DOHH2 (cell line): ENCODE measurements around the gene ST6GALNAC6.

Source experiments
- H3F3A ChIP-seq: fragments of 200-600 bp; sonication (generic), shearing (Covaris generic); 2 replicates; pipeline ENCODE4 v1.6.0; 2016; ENCODE audit warnings: antibody characterized with exemption, mild to moderate bottlenecking; ENCODE audit not compliant: control insufficient read depth, insufficient read depth
- H3K27ac ChIP-seq: fragments of 200-600 bp; sonication (generic); 2 replicates; pipeline ENCODE4 v1.5.1; 2014; ENCODE audit warnings: low read depth, mild to moderate bottlenecking, low read length, moderate library complexity
- H3K27me3 ChIP-seq: fragments of 200-600 bp; sonication (generic); 2 replicates; pipeline ENCODE4 v1.6.1; 2014; ENCODE audit warnings: mild to moderate bottlenecking, low read length, mixed read lengths; ENCODE audit not compliant: control insufficient read depth
- H3K36me3 ChIP-seq: fragments of 200-600 bp; sonication (generic); 2 replicates; pipeline ENCODE4 v1.6.1; 2014; ENCODE audit warnings: mild to moderate bottlenecking, low read length, moderate library complexity, mixed read lengths; ENCODE audit not compliant: control insufficient read depth
- H3K4me1 ChIP-seq: fragments of 200-600 bp; sonication (generic); 2 replicates; pipeline ENCODE4 v1.6.1; 2014; ENCODE audit warnings: mild to moderate bottlenecking, low read length, mixed read lengths; ENCODE audit not compliant: control insufficient read depth
- H3K4me2 ChIP-seq: fragments of 200-600 bp; sonication (generic); 2 replicates; pipeline ENCODE4 v1.6.0; 2014; ENCODE audit warnings: mild to moderate bottlenecking, low read length, moderate library complexity
- H3K4me3 ChIP-seq: fragments of 200-600 bp; sonication (generic); 2 replicates; pipeline ENCODE4 v1.5.1; 2014; ENCODE audit warnings: mild to moderate bottlenecking, low read length, mixed read lengths
- H3K79me2 ChIP-seq: fragments of 200-600 bp; sonication (generic); 2 replicates; pipeline ENCODE4 v1.6.1; 2014; ENCODE audit warnings: mild to moderate bottlenecking, low read length, mixed read lengths; ENCODE audit not compliant: control insufficient read depth
- H3K9me2 ChIP-seq: fragments of 200-600 bp; sonication (generic); replicated peaks from 2 replicates; pipeline ENCODE4 v1.6.1; 2014; ENCODE audit warnings: mild to moderate bottlenecking, low read length, mixed read lengths; ENCODE audit not compliant: control insufficient read depth
- H3K9me3 ChIP-seq: fragments of 200-600 bp; sonication (generic); 2 replicates; pipeline ENCODE4 v1.6.1; 2014; ENCODE audit warnings: antibody characterized with exemption, low read length, mixed read lengths; ENCODE audit not compliant: control insufficient read depth, insufficient read depth
- H4K20me1 ChIP-seq: fragments of 200-600 bp; sonication (generic); 2 replicates; pipeline ENCODE4 v1.6.0; 2014; ENCODE audit warnings: low read depth, mild to moderate bottlenecking, antibody characterized with exemption, low read length, moderate library complexity; ENCODE audit not compliant: control insufficient read depth, insufficient read depth
- CTCF ChIP-seq: fragments of 200-600 bp; sonication (generic); IDR thresholded peaks from one replicate; pipeline ENCODE4 v1.5.1; 2014; ENCODE audit warnings: antibody characterized with exemption, mild to moderate bottlenecking, low read depth, low read length; ENCODE audit not compliant: poor library complexity, severe bottlenecking
- EZH2phosphoT487 ChIP-seq: fragments of 200-600 bp; sonication (generic); IDR thresholded peaks from 2 replicates; pipeline ENCODE4 v1.6.1; 2017; ENCODE audit warnings: borderline replicate concordance, mild to moderate bottlenecking, antibody characterized with exemption, low read length, moderate library complexity, mixed read lengths

ST6GALNAC6 gene

GRCh38 chr9:127927201-127927987 is 28.0 kb upstream of the ST6GALNAC6 start:
- Histone ChIP-seq H3K4me3 (peak overlapping the region; percentile 58), H3K27me3 (peaks cover 60% of the 10 kb centered on the region), H3K4me1 (peaks cover 35% of the 10 kb centered on the region), H3K79me2 (no peaks in the 10 kb centered on the region), H3K36me3 (no peaks in the 10 kb centered on the region), H3K4me2 (peak overlapping the region; percentile 54), H3K9me2 (no peaks in the 10 kb centered on the region), H3K27ac (no peak overlapping the region), H3F3A (peaks cover 11% of the 10 kb centered on the region), H4K20me1 (no peaks in the 10 kb centered on the region; the same call in 1 of the 2 replicates), H3K9me3 (no peaks in the 10 kb centered on the region)
- TF ChIP-seq EZH2phosphoT487 (no peak), CTCF (no peak)

DNA sequence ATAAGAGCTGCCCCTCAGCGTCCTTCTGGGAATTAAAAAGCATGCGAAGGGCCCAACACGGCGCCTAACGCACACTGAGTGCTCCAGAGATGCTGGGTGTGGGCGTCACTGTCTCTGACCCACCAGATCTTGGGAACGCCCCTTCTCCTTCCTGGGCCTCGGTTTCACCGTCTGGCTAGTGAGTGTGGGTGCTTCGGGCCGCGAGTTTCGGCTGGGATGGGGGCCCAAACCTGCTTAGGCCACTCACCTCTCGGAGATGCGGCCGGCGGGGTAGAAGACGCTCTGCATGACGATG is 27.4 kb upstream of the ST6GALNAC6 start:
- H3K27ac ChIP-seq = no peak overlapping the region
- TF ChIP-seq EZH2phosphoT487 (no peak), CTCF (no peak)
- H3F3A ChIP-seq = peaks cover 11% of the 10 kb centered on the region
- H3K27me3 ChIP-seq = peaks cover 65% of the 10 kb centered on the region
- H3K4me2 ChIP-seq = peak overlapping the region; percentile 54
- no peaks in the 10 kb centered on the region for H3K79me2 ChIP-seq
- H3K4me1 ChIP-seq = peaks cover 39% of the 10 kb centered on the region
- H3K9me2 ChIP-seq = no peaks in the 10 kb centered on the region
- peak overlapping the region; percentile 58 for H3K4me3 ChIP-seq
- no peaks in the 10 kb centered on the region; the same call in 1 of the 2 replicates for H4K20me1 ChIP-seq
- H3K9me3 ChIP-seq = no peaks in the 10 kb centered on the region
- H3K36me3 ChIP-seq = no peaks in the 10 kb centered on the region

GRCh38 chr9:127925959-127926905 is 26.8 kb upstream of the ST6GALNAC6 start:
- H3K27me3 ChIP-seq = peaks cover 67% of the 10 kb centered on the region
- peaks cover 11% of the 10 kb centered on the region for H3F3A ChIP-seq
- no peaks in the 10 kb centered on the region for H3K9me2 ChIP-seq
- no peaks in the 10 kb centered on the region for H3K36me3 ChIP-seq
- H3K27ac ChIP-seq = no peak overlapping the region
- peak overlapping the region; percentile 58 for H3K4me3 ChIP-seq
- no peaks in the 10 kb centered on the region; the same call in 1 of the 2 replicates for H4K20me1 ChIP-seq
- no peaks in the 10 kb centered on the region for H3K79me2 ChIP-seq
- H3K9me3 ChIP-seq = no peaks in the 10 kb centered on the region
- TF ChIP-seq EZH2phosphoT487 (no peak), CTCF (no peak)
- H3K4me1 ChIP-seq = peaks cover 41% of the 10 kb centered on the region
- peak overlapping the region; percentile 54 for H3K4me2 ChIP-seq
